ENCODE results near the gene SORCS2. TPM values are rescaled to one million over a fixed set of nuclear protein-coding genes. Genes with fewer than 3 reads are reported as not detected.
A peak's percentile ranks its signal among the peaks of the same experiment; 100 is the strongest.

SORCS2 gene
- total and polyA plus RNA-seq, 4 donors, result 2.2 to 7.7 (median 2.5) TPM

DNA sequence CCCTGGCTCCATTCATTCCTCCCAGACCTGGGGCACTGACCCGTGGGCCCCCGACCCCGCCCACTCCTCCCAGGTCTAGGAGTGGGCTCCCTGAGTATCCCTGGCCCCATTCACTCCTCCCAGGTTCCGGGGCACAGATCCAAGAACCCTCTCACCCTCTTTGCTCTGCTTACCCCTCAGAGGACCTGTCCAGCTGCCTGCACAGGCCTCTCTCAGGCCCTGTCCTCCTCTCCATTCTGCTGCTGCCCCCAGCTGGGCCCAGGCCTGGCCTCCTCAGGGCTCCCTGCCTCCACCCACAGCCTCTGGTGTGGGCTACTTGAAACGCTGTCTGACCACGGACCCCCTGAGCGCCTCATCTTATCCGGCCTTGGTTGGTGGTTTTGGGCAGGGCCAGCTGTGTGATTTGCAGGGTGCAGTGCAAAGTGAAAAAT, 460.1 kb downstream of the SORCS2 start:
- Histone ChIP-seq H3K27me3 (ENCODE audit: control insufficient read depth in 3 of 3, insufficient read depth in 3 of 3, low read length in 2 of 3) (peaks cover 0 to 4% (median 0%) of the 10 kb centered on the region in 3 donors), H3K9ac (ENCODE audit: insufficient read depth in 1 of 2, low read length in 2 of 2) (no peak overlapping the region), H3K4me3 (no peak overlapping the region), H3K36me3 (ENCODE audit: control insufficient read depth in 4 of 4, insufficient read depth in 4 of 4, low read length in 4 of 4) (no peaks in the 10 kb centered on the region), H3K9me3 (ENCODE audit: control insufficient read depth in 4 of 4, insufficient read depth in 3 of 4, low read length in 3 of 4) (no peaks in the 10 kb centered on the region), H3K4me1 (ENCODE audit: control insufficient read depth in 5 of 5, insufficient read depth in 5 of 5, low read length in 5 of 5) (peaks cover 0 to 29% (median 4%) of the 10 kb centered on the region in 5 donors), H3K27ac (ENCODE audit: low read depth in 1 of 2, low read length in 1 of 2) (no peak overlapping the region)
- no peak for ATAC-seq (ENCODE audit: insufficient read depth, low FRiP score)
- 52 to 60% methylated on average over 8 of the region's 8 CpGs for WGBS, 2 donors
- DNase-seq, result no peak
- TF ChIP-seq, protein P1, sequence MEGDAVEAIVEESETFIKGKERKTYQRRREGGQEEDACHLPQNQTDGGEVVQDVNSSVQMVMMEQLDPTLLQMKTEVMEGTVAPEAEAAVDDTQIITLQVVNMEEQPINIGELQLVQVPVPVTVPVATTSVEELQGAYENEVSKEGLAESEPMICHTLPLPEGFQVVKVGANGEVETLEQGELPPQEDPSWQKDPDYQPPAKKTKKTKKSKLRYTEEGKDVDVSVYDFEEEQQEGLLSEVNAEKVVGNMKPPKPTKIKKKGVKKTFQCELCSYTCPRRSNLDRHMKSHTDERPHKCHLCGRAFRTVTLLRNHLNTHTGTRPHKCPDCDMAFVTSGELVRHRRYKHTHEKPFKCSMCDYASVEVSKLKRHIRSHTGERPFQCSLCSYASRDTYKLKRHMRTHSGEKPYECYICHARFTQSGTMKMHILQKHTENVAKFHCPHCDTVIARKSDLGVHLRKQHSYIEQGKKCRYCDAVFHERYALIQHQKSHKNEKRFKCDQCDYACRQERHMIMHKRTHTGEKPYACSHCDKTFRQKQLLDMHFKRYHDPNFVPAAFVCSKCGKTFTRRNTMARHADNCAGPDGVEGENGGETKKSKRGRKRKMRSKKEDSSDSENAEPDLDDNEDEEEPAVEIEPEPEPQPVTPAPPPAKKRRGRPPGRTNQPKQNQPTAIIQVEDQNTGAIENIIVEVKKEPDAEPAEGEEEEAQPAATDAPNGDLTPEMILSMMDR (IDR thresholded peaks at IDR 0.05; ENCODE audit: control extremely low read depth, extremely low read depth), result no peak

DNA sequence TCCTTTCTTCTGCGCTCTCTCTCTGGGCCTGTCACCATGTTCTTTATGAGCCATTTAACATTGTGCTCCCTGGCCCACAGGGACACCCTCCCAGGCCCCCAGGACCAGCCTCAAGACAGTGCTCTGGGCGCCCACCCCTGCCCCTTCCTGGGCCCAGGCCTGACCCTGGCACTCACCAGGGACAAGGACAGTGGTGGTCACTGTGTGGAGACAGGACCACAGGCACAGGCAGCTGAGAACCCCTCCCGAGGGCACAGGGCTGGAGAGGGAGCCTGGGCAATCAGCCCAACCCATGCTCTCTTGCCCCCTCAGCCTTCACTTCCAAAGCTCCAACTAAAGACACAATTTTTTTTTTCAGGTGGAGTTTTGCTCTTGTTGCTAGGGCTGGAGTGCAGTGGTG, 460.6 kb downstream of the SORCS2 start:
- Histone ChIP-seq H3K4me3 (no peak overlapping the region), H3K27ac (ENCODE audit: low read depth in 1 of 2, low read length in 1 of 2) (no peak overlapping the region), H3K36me3 (ENCODE audit: control insufficient read depth in 4 of 4, insufficient read depth in 4 of 4, low read length in 4 of 4) (no peaks in the 10 kb centered on the region), H3K9ac (ENCODE audit: insufficient read depth in 1 of 2, low read length in 2 of 2) (no peak overlapping the region), H3K27me3 (ENCODE audit: control insufficient read depth in 3 of 3, insufficient read depth in 3 of 3, low read length in 2 of 3) (peaks cover 0 to 4% (median 0%) of the 10 kb centered on the region in 3 donors), H3K9me3 (ENCODE audit: control insufficient read depth in 4 of 4, insufficient read depth in 3 of 4, low read length in 3 of 4) (no peaks in the 10 kb centered on the region), H3K4me1 (ENCODE audit: control insufficient read depth in 5 of 5, insufficient read depth in 5 of 5, low read length in 5 of 5) (peaks cover 0 to 29% (median 4%) of the 10 kb centered on the region in 5 donors)
- DNase-seq (no peak), ATAC-seq (ENCODE audit: insufficient read depth, low FRiP score) (no peak)
- 64 to 65% methylated on average over 3 of the region's 3 CpGs for WGBS, 2 donors
- TF ChIP-seq, protein P1 (IDR thresholded peaks at IDR 0.05; ENCODE audit: control extremely low read depth, extremely low read depth), result no peak

DNA sequence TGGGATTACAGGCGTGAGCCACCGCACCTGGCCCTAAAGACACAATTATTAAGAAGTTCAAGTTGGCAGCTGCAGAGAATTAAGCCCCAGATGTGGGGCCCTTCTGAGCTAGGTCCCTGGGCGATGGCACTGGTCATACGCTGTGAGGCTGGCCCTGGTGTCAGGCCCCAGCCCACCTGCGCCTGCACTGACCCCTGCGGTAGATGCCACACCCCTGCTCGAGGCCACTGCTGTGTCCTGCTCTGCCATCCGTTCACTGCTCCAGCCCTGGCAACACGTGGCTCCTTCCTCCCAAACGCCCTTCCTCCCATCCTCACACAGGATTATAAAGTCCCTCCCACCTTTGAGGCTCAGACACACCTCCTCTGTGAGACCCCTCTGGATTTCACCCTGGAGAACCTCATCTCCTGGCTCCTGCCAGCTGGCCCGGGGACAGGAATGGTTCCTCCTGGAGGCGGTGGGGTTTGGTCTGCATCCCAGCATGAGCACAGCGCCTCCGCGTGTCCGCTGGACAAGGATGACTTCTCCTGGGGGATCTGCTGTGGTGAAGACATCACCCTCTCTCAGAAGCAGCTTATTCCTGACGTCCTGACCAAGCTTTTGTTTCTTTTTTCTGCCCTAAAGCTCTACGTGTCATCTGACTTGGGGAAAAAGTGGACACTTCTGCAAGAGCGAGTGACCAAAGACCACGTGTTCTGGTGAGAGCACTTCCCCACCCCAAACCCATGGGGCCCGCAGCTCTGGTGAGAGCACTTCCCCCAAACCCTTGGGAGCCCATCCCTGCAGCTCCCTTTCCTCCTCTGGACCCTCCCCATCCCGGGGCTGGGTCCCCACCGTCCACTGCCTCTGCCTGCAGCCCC, 461.4 kb downstream of the SORCS2 start:
- Histone ChIP-seq H3K9ac (ENCODE audit: insufficient read depth in 1 of 2, low read length in 2 of 2) (no peak overlapping the region), H3K27me3 (ENCODE audit: control insufficient read depth in 3 of 3, insufficient read depth in 3 of 3, low read length in 2 of 3) (peaks cover 0 to 4% (median 0%) of the 10 kb centered on the region in 3 donors), H3K36me3 (ENCODE audit: control insufficient read depth in 4 of 4, insufficient read depth in 4 of 4, low read length in 4 of 4) (no peaks in the 10 kb centered on the region), H3K27ac (ENCODE audit: low read depth in 1 of 2, low read length in 1 of 2) (no peak overlapping the region), H3K9me3 (ENCODE audit: control insufficient read depth in 4 of 4, insufficient read depth in 3 of 4, low read length in 3 of 4) (no peaks in the 10 kb centered on the region), H3K4me1 (ENCODE audit: control insufficient read depth in 5 of 5, insufficient read depth in 5 of 5, low read length in 5 of 5) (peaks cover 0 to 29% (median 2%) of the 10 kb centered on the region in 5 donors), H3K4me3 (no peak overlapping the region)
- DNase-seq, result peak in 1 of 3 donors; percentile 32
- TF ChIP-seq, protein P1 (IDR thresholded peaks at IDR 0.05; ENCODE audit: control extremely low read depth, extremely low read depth), result no peak
- ATAC-seq (ENCODE audit: insufficient read depth, low FRiP score), result no peak
- WGBS, 2 donors, result 70 to 75% methylated on average over 23 of the region's 23 CpGs
